ENCODE measurements around the gene CDH5. TPM values are rescaled to one million over a fixed set of nuclear protein-coding genes. Genes with fewer than 3 reads are reported as not detected.

Gene CDH5
- under 1 TPM in 1 of 2 donors, not detected in 1; 0.18 TPM for total RNA-seq
- polyA plus RNA-seq (2013, experiment 1 of 2) = 0.39 TPM
- 0.75 TPM for polyA plus RNA-seq (2013, experiment 2 of 2)
- long read RNA-seq, experiment 1 = 0 reads
- long read RNA-seq, experiment 2, full-length matches to known transcripts = 1 of 1 reads
- long read RNA-seq, experiment 2, partial matches to known transcripts = 0 of 1 reads
- long read RNA-seq, experiment 2, other reads (novel, unspliced or antisense) = 0 of 1 reads
- long read RNA-seq, experiment 3, full-length matches to known transcripts = 1 of 3 reads
- long read RNA-seq, experiment 3, partial matches to known transcripts = 1 of 3 reads
- long read RNA-seq, experiment 3, other reads (novel, unspliced or antisense) = 1 of 3 reads
- long read RNA-seq, experiment 4 = 0 reads

GRCh38 chr16:66366433-66367299, at the start of gene CDH5:
Gene CDH5, plus strand, starts transcription at chr16:66366691. Its CDS starts 12,647 bp downstream, at chr16:66379338.
- Mint-ChIP-seq H3K27me3 (ENCODE audit: insufficient read depth) (peaks cover 6% of the 10 kb centered on the region), H3K4me3 (no peak within 1 kb of the TSS), H3K9me3 (no peaks in the 10 kb centered on the region), H3K36me3 (ENCODE audit: low read depth) (no peaks in the 10 kb centered on the region), H3K4me1 (peaks cover 31% of the 10 kb centered on the region), H3K27ac (no peak within 1 kb of the TSS)
- peak; percentile 60 for DNase-seq
- Histone ChIP-seq H3K9ac (ENCODE audit: extremely low read depth, low read length, poor library complexity, severe bottlenecking) (no peak within 1 kb of the TSS), H3K4me1 (ENCODE audit: control insufficient read depth, insufficient read depth, low read length) (peaks cover 7% of the 10 kb centered on the region), H3K4me3 (ENCODE audit: low read length) (no peak within 1 kb of the TSS), H3K27me3 (ENCODE audit: control insufficient read depth, insufficient read depth, low read length, poor library complexity, severe bottlenecking) (no peaks in the 10 kb centered on the region), H3K27ac (ENCODE audit: low read depth, low read length) (no peak within 1 kb of the TSS), H3K36me3 (ENCODE audit: control insufficient read depth, insufficient read depth, low read length) (no peaks in the 10 kb centered on the region), H3K9me3 (ENCODE audit: control insufficient read depth, low read length) (no peaks in the 10 kb centered on the region)
- no peak for TF ChIP-seq CTCF (conservative IDR thresholded peaks at IDR 0.05)
- WGBS, 2 experiments (ENCODE audit: insufficient coverage in 1 of 2, insufficient read length in 1 of 2) = 92 to 93% methylated on average over 6 to 25 of the region's 25 CpGs

GRCh38 chr16:66318505-66318904, 48.0 kb upstream of the CDH5 start:
- H3K9me3 ChIP-seq (ENCODE audit: control insufficient read depth, low read length) = no peaks in the 10 kb centered on the region
- Mint-ChIP-seq H3K27ac (no peak overlapping the region), H3K4me1 (peaks cover 2% of the 10 kb centered on the region), H3K27me3 (ENCODE audit: insufficient read depth) (peaks cover 14% of the 10 kb centered on the region), H3K9me3 (no peaks in the 10 kb centered on the region), H3K4me3 (no peak overlapping the region), H3K36me3 (ENCODE audit: low read depth) (no peaks in the 10 kb centered on the region)
- no peak overlapping the region for H3K4me3 ChIP-seq (ENCODE audit: low read length)
- no peak overlapping the region for H3K9ac ChIP-seq (ENCODE audit: extremely low read depth, low read length, poor library complexity, severe bottlenecking)
- 80% methylated on average over 1 of the region's 1 CpG; no CpG with 5 or more reads in 1 of the 2 experiments for WGBS, 2 experiments (ENCODE audit: insufficient coverage in 1 of 2, insufficient read length in 1 of 2)
- no peaks in the 10 kb centered on the region for H3K27me3 ChIP-seq (ENCODE audit: control insufficient read depth, insufficient read depth, low read length, poor library complexity, severe bottlenecking)
- H3K4me1 ChIP-seq (ENCODE audit: control insufficient read depth, insufficient read depth, low read length) = no peaks in the 10 kb centered on the region
- no peak for TF ChIP-seq CTCF (conservative IDR thresholded peaks at IDR 0.05)
- no peak overlapping the region for H3K27ac ChIP-seq (ENCODE audit: low read depth, low read length)
- no peak for DNase-seq
- no peaks in the 10 kb centered on the region for H3K36me3 ChIP-seq (ENCODE audit: control insufficient read depth, insufficient read depth, low read length)

GRCh38 chr16:66320774-66321173, 45.7 kb upstream of the CDH5 start:
- Mint-ChIP-seq H3K36me3 (ENCODE audit: low read depth) (no peaks in the 10 kb centered on the region), H3K9me3 (no peaks in the 10 kb centered on the region), H3K4me3 (no peak overlapping the region), H3K4me1 (peaks cover 11% of the 10 kb centered on the region), H3K27ac (no peak overlapping the region), H3K27me3 (ENCODE audit: insufficient read depth) (peaks cover 11% of the 10 kb centered on the region)
- no peak overlapping the region for H3K9ac ChIP-seq (ENCODE audit: extremely low read depth, low read length, poor library complexity, severe bottlenecking)
- no peaks in the 10 kb centered on the region for H3K27me3 ChIP-seq (ENCODE audit: control insufficient read depth, insufficient read depth, low read length, poor library complexity, severe bottlenecking)
- H3K4me1 ChIP-seq (ENCODE audit: control insufficient read depth, insufficient read depth, low read length) = no peaks in the 10 kb centered on the region
- no peaks in the 10 kb centered on the region for H3K9me3 ChIP-seq (ENCODE audit: control insufficient read depth, low read length)
- H3K4me3 ChIP-seq (ENCODE audit: low read length) = no peak overlapping the region
- DNase-seq = no peak
- no peak for TF ChIP-seq CTCF (conservative IDR thresholded peaks at IDR 0.05)
- no peaks in the 10 kb centered on the region for H3K36me3 ChIP-seq (ENCODE audit: control insufficient read depth, insufficient read depth, low read length)
- H3K27ac ChIP-seq (ENCODE audit: low read depth, low read length) = no peak overlapping the region
